HepG2 (cell line): ENCODE results near the gene DHRS1. TPM values are rescaled to one million over a fixed set of nuclear protein-coding genes. Genes with fewer than 3 reads are reported as not detected.

Experiments
- ATAC-seq: fragments of 200-7000 bp; cut with Tn5 transposase; 3 replicates; pipeline ENCODE4 v1.9.1; 2020; ENCODE audit warnings: mild to moderate bottlenecking, moderate library complexity
- BruUV-seq: library from RNA; stranded (reverse); fragments of 400-500 nt; replicated peaks from 2 replicates; lab custom pipeline; 2021; lab: Mats Ljungman, UMichigan
- CTCF ChIA-PET: fragments of 300-600 bp; formaldehyde crosslinking; extraction: SDS; loops from one replicate; lab custom pipeline; 2021; ENCODE audit warnings: low total read pairs, inconsistent platforms, low intra/inter-chr PET ratio; lab: Yijun Ruan, JAX
- POLR2A ChIA-PET: fragments of 350-600 bp; sonication (Branson Sonifier 250); formaldehyde crosslinking; loops from one replicate; lab custom pipeline; 2020; ENCODE audit warnings: antibody characterized with exemption, inconsistent platforms; lab: Yijun Ruan, JAX
- DNase-seq: peaks from one replicate; pipeline ENCODE4 v3.0.0-alpha.2; 2015; ENCODE audit warnings: low spot score
- FAIRE-seq: peaks from 3 replicates; lab custom pipeline; 2011; peaks lifted over from hg19 to GRCh38; lab: Jason Lieb, UNC
- H2AFZ ChIP-seq: one replicate; pipeline ENCODE4 v1.6.1; 2011; ENCODE audit warnings: low read length, inconsistent platforms
- H3K27ac ChIP-seq: fragments of 300-600 bp; 3 replicates; pipeline ENCODE4 v1.8.0; 2011; ENCODE audit warnings: mixed run types, mild to moderate bottlenecking, mixed read lengths, low read length, inconsistent platforms; ENCODE audit not compliant: insufficient read depth; ENCODE audit errors: extremely low read length
- H3K27me3 ChIP-seq, 2 experiments: fragments of 200-600 bp in 1 of 2; 2 replicates in 1 of 2; 3 replicates in 1 of 2; pipeline versions ENCODE4 v1.6.0 to v1.8.0; 2011; ENCODE audit warnings: low read length in 2 of 2, mild to moderate bottlenecking in 2 of 2, moderate library complexity in 2 of 2, inconsistent platforms in 1 of 2; ENCODE audit not compliant: insufficient read depth in 2 of 2, control insufficient read depth in 1 of 2
- H3K36me3 ChIP-seq, 2 experiments: fragments of 200-600 bp in 1 of 2; replicated peaks in 1 of 2; 2 replicates in 1 of 2; 3 replicates in 1 of 2; pipeline versions ENCODE4 v1.5.1 to v1.8.0; 2011; ENCODE audit warnings: low read length in 2 of 2, inconsistent platforms in 1 of 2; ENCODE audit not compliant: insufficient read depth in 2 of 2, control insufficient read depth in 1 of 2
- H3K4me1 ChIP-seq: 2 replicates; pipeline ENCODE4 v1.5.1; 2012; ENCODE audit warnings: low read length, inconsistent platforms; ENCODE audit not compliant: insufficient read depth
- H3K4me2 ChIP-seq: 2 replicates; pipeline ENCODE4 v1.6.0; 2011; ENCODE audit warnings: low read depth, low read length, inconsistent platforms
- H3K4me3 ChIP-seq, 3 experiments: fragments of 200-600 bp in 1 of 3; sonication (generic), shearing (Covaris generic) in 1 of 3; replicated peaks in 1 of 3; 2 replicates each; pipeline ENCODE4 v1.5.1; 2011 to 2016; ENCODE audit warnings: low read length in 3 of 3, inconsistent platforms in 2 of 3, low read depth in 2 of 3, mild to moderate bottlenecking in 2 of 3, control low read depth in 1 of 3, mixed read lengths in 1 of 3; ENCODE audit not compliant: insufficient read depth in 1 of 3
- H3K79me2 ChIP-seq: one replicate; pipeline ENCODE4 v1.6.1; 2011; ENCODE audit warnings: low read length, inconsistent platforms; ENCODE audit not compliant: insufficient read depth
- H3K9ac ChIP-seq: 2 replicates; pipeline ENCODE4 v1.6.0; 2011; ENCODE audit warnings: mild to moderate bottlenecking, low read depth, low read length, inconsistent platforms; ENCODE audit not compliant: insufficient read depth
- H3K9me3 ChIP-seq: 2 replicates; pipeline ENCODE4 v1.5.1; 2012; ENCODE audit warnings: mild to moderate bottlenecking, low read length
- H4K20me1 ChIP-seq: 2 replicates; pipeline ENCODE4 v1.6.0; 2011; ENCODE audit warnings: inconsistent platforms, mild to moderate bottlenecking, low read length, moderate library complexity; ENCODE audit not compliant: insufficient read depth
- ARID4A ChIP-seq: sonication (generic); formaldehyde crosslinking; IDR thresholded peaks from 2 replicates; pipeline ENCODE4 v1.5.0; 2020; ENCODE audit warnings: mild to moderate bottlenecking, missing genetic modification reagents, borderline replicate concordance
- ATM ChIP-seq: fragments of 450-650 bp; IDR thresholded peaks from 2 replicates; pipeline ENCODE4 v1.7.1; 2017; ENCODE audit warnings: mild to moderate bottlenecking, borderline replicate concordance
- HCFC1 ChIP-seq: fragments of 150-350 bp; IDR thresholded peaks from 2 replicates; pipeline ENCODE4 v1.6.1; 2014; ENCODE audit warnings: low read depth, low read length
- ZBTB14 ChIP-seq: sonication (generic); formaldehyde crosslinking; IDR thresholded peaks from 2 replicates; pipeline ENCODE4 v1.4.0; 2020; ENCODE audit warnings: missing genetic modification reagents
- ZFP91 ChIP-seq: sonication (generic); formaldehyde crosslinking; IDR thresholded peaks from 2 replicates; pipeline ENCODE4 v1.9.0; 2022; ENCODE audit warnings: missing genetic modification reagents, mild to moderate bottlenecking, borderline replicate concordance
- ZKSCAN8 ChIP-seq: IDR thresholded peaks from 2 replicates; pipeline ENCODE4 v1.6.1; 2016; ENCODE audit warnings: borderline replicate concordance, missing genetic modification reagents, missing compliant biosample characterization
- ZNF264 ChIP-seq: sonication (generic); formaldehyde crosslinking; IDR thresholded peaks from 2 replicates; pipeline ENCODE4 v1.4.0; 2020; ENCODE audit warnings: missing genetic modification reagents
- ZNF282 ChIP-seq: fragments of 450-650 bp; IDR thresholded peaks from 2 replicates; pipeline ENCODE4 v1.6.1; 2018; ENCODE audit not compliant: partially characterized antibody
- ZNF292 ChIP-seq: sonication (generic); formaldehyde crosslinking; IDR thresholded peaks from 2 replicates; pipeline ENCODE4 v1.8.1; 2022; ENCODE audit warnings: mild to moderate bottlenecking, low read depth, missing genetic modification reagents, borderline replicate concordance
- WGBS: methylation state at CpG from one replicate; pipeline ENCODE4 v1.1.6; 2017; ENCODE audit warnings: low lambda C conversion rate; 5-methylcytosine and 5-hydroxymethylcytosine counted together
- in situ Hi-C: cut with HindIII; loops from 2 replicates; pipeline ENCODE4 v1.10.0; 2017; ENCODE audit warnings: low pct_unique_long_range_greater_than_20kb; ENCODE audit not compliant: extremely low pct_ligation_motif_present
- intact Hi-C: fragments of 100-400 bp; cut with micrococcal nuclease; formaldehyde crosslinking; loops from one replicate; pipeline ENCODE4 v1.10.0; 2022; ENCODE audit not compliant: unreplicated experiment
- polyA plus RNA-seq, 8 experiments: library from polyadenylated mRNA; depleted of rRNA in 3 of 8; stranded (reverse) in 7 of 8; unstranded in 1 of 8; fragments of >200 nt; fragmentation: Illumina TruSeq in 4 of 8; extraction: Trizol in 4 of 8; gene quantifications; 2 replicates each; pipeline versions ENCODE4 v1.2.1 to v1.2.3, GENCODE V29; 2011 to 2016; ENCODE audit warnings: low read depth in 4 of 8, missing spikeins in 1 of 8, mixed read lengths in 1 of 8; ENCODE audit not compliant: insufficient read depth in 1 of 8
- total RNA-seq, 5 experiments: library from RNA; depleted of rRNA; stranded (reverse); fragments of >200 nt; fragmentation: Illumina TruSeq; extraction: Trizol; gene quantifications; 2 replicates each; pipeline ENCODE4 v1.2.3, GENCODE V29; 2016; ENCODE audit warnings: low read depth in 1 of 5
- TF ChIP-seq, protein P1 (sequence below): sonication (generic); formaldehyde crosslinking; IDR thresholded peaks from 2 replicates; pipeline ENCODE4 v1.4.0; 2020; ENCODE audit warnings: missing genetic modification reagents

Gene DHRS1
- total and polyA plus RNA-seq, 2 of the 13 experiments (the other 11 are each of a cell fraction or from before 2014, with no cell fraction given), result 49.8 to 60.8 TPM

DNA sequence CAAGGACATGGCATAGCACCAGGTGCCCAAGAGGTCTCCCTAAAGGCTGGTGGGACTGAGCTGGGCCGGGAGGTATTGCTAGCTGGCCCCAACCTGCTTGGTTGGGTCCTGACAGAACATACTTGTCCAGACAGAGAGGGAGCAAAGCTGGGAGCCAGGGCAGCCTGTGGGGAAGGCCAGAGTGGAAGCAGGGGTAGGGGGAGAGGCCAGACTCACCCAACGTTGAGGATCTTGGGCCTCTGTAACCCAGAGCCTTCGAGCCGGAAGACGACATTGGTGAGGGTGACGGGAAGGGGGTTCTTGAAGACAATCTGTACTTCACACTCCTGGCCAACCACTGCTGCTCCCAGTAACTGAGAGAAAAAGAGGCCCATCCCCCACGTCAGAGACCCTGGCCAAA is 45.6 kb downstream of the DHRS1 start:
- ChIA-PET POLR2A (interaction anchor here (1.7 to 13.2 kb wide), 5 partner anchors 11 to 58 kb away, joined by 4 to 254 read pairs (median 21); partner anchors contain the start of genes CHMP4A, DHRS1, NOP9 and RABGGTA), CTCF (no interaction called here)
- intact Hi-C loops, result no loop called here
- TF ChIP-seq HCFC1 (peak; percentile 17; the same call in 1 of the 2 replicates), ZKSCAN8 (no peak), ATM (no peak), ZBTB14 (CRISPR knock-in tag) (0 out of 2 replicates have a peak, but pooled peaks have one; percentile 27), ZNF264 (CRISPR knock-in tag) (no peak), ZNF292 (CRISPR knock-in tag) (no peak), ZNF282 (no peak), ARID4A (CRISPR knock-in tag) (peak; percentile 12; the same call in 1 of the 2 replicates), ZFP91 (CRISPR knock-in tag) (no peak)
- TF ChIP-seq, protein P1, sequence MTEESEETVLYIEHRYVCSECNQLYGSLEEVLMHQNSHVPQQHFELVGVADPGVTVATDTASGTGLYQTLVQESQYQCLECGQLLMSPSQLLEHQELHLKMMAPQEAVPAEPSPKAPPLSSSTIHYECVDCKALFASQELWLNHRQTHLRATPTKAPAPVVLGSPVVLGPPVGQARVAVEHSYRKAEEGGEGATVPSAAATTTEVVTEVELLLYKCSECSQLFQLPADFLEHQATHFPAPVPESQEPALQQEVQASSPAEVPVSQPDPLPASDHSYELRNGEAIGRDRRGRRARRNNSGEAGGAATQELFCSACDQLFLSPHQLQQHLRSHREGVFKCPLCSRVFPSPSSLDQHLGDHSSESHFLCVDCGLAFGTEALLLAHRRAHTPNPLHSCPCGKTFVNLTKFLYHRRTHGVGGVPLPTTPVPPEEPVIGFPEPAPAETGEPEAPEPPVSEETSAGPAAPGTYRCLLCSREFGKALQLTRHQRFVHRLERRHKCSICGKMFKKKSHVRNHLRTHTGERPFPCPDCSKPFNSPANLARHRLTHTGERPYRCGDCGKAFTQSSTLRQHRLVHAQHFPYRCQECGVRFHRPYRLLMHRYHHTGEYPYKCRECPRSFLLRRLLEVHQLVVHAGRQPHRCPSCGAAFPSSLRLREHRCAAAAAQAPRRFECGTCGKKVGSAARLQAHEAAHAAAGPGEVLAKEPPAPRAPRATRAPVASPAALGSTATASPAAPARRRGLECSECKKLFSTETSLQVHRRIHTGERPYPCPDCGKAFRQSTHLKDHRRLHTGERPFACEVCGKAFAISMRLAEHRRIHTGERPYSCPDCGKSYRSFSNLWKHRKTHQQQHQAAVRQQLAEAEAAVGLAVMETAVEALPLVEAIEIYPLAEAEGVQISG (CRISPR knock-in tag), result peak; percentile 18; the same call in 1 of the 2 replicates
- no peaks in the 10 kb centered on the region for H3K27me3 ChIP-seq
- in situ Hi-C loops, result no loop called here
- no peak for ATAC-seq
- 94% methylated on average over 7 of the region's 7 CpGs for WGBS
- H3K4me3 ChIP-seq, result no peak overlapping the region
- H4K20me1 ChIP-seq, result no peaks in the 10 kb centered on the region
- no peaks in the 10 kb centered on the region for H3K9me3 ChIP-seq
- no peak for DNase-seq
- H3K27ac ChIP-seq, result no peak overlapping the region
- FAIRE-seq, result no peak
- no TSS peak for BruUV-seq
- H3K4me1 ChIP-seq, result peaks cover 39% of the 10 kb centered on the region
- H3K36me3 ChIP-seq, result peaks cover 0 to 1% of the 10 kb centered on the region in 2 experiments; a peak in 1 of 5 replicates
- H3K9ac ChIP-seq, result no peak overlapping the region
- no peaks in the 10 kb centered on the region for H3K79me2 ChIP-seq
- H2AFZ ChIP-seq, result no peak overlapping the region
- no peak overlapping the region for H3K4me2 ChIP-seq
